Activated T-cell treated with anti-CD3 and anti-CD28 coated beads for 1 hour (primary cell): ENCODE data around the gene AMY1B.
"Not testable (repeated sequence)": the region's sequence is repeated elsewhere in the genome, so short reads cannot be mapped to it uniquely, and the experiment has no call there.

Experiments
- DNase-seq: peaks from one replicate; pipeline ENCODE4 v3.0.0-alpha.2; 2020; ENCODE audit warnings: low read depth

AMY1B gene

DNA sequence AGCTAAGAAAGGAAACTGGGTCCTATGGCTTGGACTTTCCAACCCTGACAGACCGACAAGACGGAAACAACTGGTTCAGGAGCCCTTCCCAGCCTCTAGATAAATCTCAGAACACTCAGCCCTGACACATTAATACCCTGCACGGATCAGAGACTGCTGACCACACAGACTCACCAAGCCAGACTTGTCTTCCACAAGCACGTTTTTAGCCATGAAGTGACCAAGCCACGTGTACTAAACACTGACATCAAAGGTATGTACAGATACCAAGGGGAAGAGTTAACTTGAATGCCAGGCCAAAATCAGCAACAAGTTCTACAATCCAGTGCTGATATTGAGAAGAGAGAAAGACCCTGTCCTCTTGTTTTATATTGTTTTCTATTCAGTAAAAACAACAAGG is at the start of gene AMY1B:
AMY1B (minus strand) TSS at position 101 of the 400 bp plus-strand sequence. CDS start 571 bp downstream, outside the sequence.
- DNase-seq, result not testable (repeated sequence)

DNA sequence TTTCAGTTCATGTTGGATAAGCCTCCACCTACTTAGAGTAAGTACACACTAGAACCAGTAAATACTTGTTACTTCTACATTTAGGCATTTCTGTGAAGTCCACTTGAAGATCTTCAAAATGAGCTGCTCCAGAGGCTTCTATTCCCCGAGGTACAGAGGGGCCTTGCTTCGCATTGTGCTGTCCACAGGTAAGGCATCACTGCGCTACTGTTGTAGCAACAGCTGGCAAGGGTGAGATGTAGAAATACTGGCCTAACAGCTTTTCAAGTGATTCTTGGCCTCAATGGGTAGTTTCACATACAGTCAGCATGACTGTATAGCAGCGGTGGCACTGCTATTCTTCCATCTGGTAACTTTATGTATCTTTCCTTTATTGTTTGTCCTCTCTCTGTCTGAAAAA is 49.0 kb upstream of the AMY1B start:
- not testable (repeated sequence) for DNase-seq

DNA sequence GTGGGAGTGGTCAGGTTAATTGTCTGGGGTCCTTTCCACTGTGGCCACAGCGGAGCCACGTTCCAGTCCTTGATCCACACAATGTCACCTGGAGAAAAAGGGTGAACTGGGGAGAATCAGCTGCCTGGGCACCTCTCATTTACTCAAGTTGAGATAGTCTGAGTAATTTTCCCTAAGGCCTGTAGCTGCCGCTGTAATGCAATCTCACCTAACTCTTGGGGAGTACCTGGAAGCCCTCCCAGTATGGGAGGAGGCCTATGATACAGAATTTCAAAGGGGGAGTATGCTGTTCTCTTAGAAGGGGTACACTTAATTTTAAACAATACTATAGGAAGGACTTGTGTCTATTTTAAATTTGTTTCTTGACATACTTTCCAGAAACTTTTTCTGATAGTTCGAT is 48.4 kb upstream of the AMY1B start:
- not testable (repeated sequence) for DNase-seq

DNA sequence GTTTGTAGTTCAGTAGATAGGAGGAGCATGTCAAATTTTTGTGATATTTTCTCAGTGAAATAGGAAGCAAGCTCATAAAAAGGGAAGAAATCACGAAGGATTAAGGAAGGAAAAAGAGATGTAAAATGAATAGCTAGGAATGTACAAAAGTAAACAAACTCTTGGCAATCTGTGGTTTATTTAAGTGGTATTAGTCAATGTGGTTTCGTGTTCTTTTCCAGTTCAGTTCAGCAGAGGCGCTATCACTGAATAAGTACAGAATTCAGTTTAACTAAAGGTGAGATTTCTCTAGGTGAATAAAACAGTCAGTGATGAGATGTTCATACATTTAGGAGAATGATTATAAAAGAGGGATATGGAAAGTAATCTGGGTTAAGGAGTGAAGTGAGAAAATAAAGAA is 42.0 kb upstream of the AMY1B start:
- DNase-seq, result not testable (repeated sequence)

DNA sequence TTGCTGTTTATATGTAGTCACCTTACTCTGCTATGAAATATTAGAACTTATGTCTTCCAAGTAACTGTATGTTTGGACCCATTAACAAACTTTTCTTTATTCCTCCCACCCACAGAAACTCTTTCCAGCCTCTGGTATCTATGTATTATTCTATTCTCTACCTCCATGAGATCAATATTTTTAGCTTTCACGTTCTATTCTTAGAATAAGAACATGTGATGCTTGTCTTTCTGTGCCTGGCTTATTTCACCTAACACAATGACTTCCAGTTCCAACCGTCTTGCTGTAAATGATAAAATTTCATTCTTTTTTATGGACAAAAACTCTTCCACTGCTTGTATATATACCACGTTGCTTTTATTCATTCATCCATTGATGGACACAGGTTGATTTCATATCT is 39.3 kb upstream of the AMY1B start:
- not testable (repeated sequence) for DNase-seq

DNA sequence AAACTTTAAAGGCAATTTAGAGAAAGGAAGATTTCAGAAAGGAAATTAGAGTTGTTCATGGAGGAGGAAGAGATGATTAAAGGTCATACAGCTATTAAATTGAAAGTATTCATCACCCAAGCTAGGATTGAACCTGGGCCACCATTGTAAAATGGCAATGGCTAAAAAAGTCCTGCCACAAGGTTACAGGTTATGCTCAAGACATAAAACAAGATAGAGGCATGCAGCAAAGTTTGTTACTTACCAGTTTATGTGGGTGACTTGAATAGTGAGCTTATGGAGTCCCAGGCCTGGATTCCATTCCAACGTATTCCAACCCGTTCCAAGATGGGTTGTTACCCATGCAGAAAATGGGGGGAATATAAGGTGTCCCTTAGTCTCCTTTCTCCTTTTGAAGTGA is 25.5 kb upstream of the AMY1B start:
- not testable (repeated sequence) for DNase-seq

DNA sequence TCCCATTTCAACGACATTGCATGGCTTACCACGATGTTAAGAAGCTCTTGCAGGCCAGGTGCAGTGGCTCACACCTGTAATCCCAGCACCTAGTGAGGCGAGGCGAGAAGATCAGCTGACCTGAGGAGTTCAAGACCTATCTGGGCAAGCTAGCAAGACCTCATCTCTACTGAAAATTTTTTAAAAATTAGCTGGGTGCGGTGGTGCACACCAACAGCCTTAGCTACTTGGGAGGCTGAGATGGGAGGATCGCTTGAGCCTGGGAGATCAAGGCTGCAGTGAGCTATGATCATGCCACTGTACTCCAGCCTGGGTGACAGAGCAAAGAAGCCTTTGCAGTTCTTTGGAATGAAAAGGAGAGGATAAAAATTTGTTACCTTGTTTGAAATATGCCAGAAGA is 21.4 kb upstream of the AMY1B start:
- not testable (repeated sequence) for DNase-seq

DNA sequence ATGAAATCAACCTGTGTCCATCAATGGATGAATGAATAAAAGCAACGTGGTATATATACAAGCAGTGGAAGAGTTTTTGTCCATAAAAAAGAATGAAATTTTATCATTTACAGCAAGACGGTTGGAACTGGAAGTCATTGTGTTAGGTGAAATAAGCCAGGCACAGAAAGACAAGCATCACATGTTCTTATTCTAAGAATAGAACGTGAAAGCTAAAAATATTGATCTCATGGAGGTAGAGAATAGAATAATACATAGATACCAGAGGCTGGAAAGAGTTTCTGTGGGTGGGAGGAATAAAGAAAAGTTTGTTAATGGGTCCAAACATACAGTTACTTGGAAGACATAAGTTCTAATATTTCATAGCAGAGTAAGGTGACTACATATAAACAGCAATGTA is 14.4 kb upstream of the AMY1B start:
- DNase-seq, result not testable (repeated sequence)

DNA sequence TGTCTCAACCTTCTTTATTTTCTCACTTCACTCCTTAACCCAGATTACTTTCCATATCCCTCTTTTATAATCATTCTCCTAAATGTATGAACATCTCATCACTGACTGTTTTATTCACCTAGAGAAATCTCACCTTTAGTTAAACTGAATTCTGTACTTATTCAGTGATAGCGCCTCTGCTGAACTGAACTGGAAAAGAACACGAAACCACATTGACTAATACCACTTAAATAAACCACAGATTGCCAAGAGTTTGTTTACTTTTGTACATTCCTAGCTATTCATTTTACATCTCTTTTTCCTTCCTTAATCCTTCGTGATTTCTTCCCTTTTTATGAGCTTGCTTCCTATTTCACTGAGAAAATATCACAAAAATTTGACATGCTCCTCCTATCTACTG is 11.7 kb upstream of the AMY1B start:
- not testable (repeated sequence) for DNase-seq

GRCh38 chr1:103701256-103701655 is 5.2 kb upstream of the AMY1B start:
- DNase-seq, result not testable (repeated sequence)

DNA sequence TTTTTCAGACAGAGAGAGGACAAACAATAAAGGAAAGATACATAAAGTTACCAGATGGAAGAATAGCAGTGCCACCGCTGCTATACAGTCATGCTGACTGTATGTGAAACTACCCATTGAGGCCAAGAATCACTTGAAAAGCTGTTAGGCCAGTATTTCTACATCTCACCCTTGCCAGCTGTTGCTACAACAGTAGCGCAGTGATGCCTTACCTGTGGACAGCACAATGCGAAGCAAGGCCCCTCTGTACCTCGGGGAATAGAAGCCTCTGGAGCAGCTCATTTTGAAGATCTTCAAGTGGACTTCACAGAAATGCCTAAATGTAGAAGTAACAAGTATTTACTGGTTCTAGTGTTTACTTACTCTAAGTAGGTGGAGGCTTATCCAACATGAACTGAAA is 4.7 kb upstream of the AMY1B start:
- not testable (repeated sequence) for DNase-seq

DNA sequence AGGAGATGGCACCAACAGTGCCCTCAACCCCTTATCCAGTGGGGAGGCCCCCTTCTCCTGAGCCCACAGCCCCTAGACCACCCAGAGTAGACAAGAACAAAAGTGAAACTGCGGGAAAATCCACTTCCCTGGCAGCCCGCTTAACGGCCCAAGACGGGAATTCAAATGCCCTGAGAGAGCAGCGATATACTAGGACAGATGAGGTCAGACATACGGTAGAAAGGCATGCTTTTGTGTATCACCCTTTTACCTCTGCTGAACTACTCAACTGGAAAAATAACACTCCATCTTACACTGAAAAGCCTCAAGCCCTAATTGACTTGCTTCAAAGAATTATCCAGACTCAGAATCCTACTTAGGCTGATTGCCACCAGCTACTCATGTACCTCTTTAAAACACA is 1.4 kb upstream of the AMY1B start:
- not testable (repeated sequence) for DNase-seq

DNA sequence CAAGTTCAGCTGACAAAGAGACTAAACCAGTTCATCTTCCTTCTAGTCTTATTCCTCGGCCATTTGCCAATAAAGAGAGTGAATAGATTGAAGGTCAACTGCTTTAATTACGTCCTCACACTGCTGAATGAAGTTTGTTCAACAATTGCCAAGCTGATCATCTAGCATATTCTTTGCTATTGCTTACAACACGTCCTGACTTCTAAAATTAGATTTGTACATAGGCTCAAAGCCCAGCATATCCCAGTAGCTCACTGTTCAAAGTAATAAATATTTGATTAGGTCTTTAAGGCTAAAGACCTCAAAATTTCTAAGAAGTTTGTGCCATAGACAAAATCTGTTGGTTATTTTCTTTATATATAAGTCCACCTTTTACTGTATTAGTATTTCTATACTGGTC is 19.7 kb downstream of the AMY1B start:
- DNase-seq, result not testable (repeated sequence)

DNA sequence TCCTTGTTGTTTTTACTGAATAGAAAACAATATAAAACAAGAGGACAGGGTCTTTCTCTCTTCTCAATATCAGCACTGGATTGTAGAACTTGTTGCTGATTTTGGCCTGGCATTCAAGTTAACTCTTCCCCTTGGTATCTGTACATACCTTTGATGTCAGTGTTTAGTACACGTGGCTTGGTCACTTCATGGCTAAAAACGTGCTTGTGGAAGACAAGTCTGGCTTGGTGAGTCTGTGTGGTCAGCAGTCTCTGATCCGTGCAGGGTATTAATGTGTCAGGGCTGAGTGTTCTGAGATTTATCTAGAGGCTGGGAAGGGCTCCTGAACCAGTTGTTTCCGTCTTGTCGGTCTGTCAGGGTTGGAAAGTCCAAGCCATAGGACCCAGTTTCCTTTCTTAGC is 40.5 kb downstream of the AMY1B start, which contains the start of gene AMY1A:
AMY1A (plus strand) TSS at position 301 of the 400 bp plus-strand sequence. CDS start 571 bp downstream, outside the sequence.
- DNase-seq, result not testable (repeated sequence)

- not testable (repeated sequence) for DNase-seq
Observed at GRCh38 chr1:103654133-103654532, 41.9 kb downstream of the AMY1B start.

DNA sequence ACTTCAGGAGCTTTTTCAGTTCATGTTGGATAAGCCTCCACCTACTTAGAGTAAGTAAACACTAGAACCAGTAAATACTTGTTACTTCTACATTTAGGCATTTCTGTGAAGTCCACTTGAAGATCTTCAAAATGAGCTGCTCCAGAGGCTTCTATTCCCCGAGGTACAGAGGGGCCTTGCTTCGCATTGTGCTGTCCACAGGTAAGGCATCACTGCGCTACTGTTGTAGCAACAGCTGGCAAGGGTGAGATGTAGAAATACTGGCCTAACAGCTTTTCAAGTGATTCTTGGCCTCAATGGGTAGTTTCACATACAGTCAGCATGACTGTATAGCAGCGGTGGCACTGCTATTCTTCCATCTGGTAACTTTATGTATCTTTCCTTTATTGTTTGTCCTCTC is 45.1 kb downstream of the AMY1B start:
- not testable (repeated sequence) for DNase-seq

- DNase-seq, result not testable (repeated sequence)
Observed at GRCh38 chr1:103650305-103650704, 45.7 kb downstream of the AMY1B start.

DNA sequence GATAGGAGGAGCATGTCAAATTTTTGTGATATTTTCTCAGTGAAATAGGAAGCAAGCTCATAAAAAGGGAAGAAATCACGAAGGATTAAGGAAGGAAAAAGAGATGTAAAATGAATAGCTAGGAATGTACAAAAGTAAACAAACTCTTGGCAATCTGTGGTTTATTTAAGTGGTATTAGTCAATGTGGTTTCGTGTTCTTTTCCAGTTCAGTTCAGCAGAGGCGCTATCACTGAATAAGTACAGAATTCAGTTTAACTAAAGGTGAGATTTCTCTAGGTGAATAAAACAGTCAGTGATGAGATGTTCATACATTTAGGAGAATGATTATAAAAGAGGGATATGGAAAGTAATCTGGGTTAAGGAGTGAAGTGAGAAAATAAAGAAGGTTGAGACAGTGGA is 52.1 kb downstream of the AMY1B start:
- not testable (repeated sequence) for DNase-seq

- not testable (repeated sequence) for DNase-seq
Observed at GRCh38 chr1:103641194-103641593, 54.8 kb downstream of the AMY1B start.
